OCI-LY7 (cell line): Measurements from ENCODE around the gene APLP1. TPM values are rescaled to one million over a fixed set of nuclear protein-coding genes. Genes with fewer than 3 reads are reported as not detected.

Experiments
- BruUV-seq: library from RNA; stranded (reverse); fragments of 400-500 nt; replicated peaks from 2 replicates; lab custom pipeline; 2021; lab: Mats Ljungman, UMichigan
- CTCF ChIA-PET: fragments of 300-600 bp; sonication (Branson Sonifier 250); formaldehyde crosslinking; loops from one replicate; lab custom pipeline; 2022; ENCODE audit warnings: antibody characterized with exemption; ENCODE audit not compliant: unreplicated experiment; lab: Charles Lee
- POLR2A ChIA-PET: fragments of 300-600 bp; sonication (Branson Sonifier 250); formaldehyde crosslinking; loops from one replicate; lab custom pipeline; 2022; ENCODE audit warnings: antibody characterized with exemption; lab: Charles Lee
- DNase-seq: peaks from one replicate; pipeline ENCODE4 v3.0.0-alpha.2; 2015; ENCODE audit warnings: low spot score
- H2AFZ ChIP-seq: fragments of 200-600 bp; sonication (generic), shearing (Covaris generic); 2 replicates; pipeline ENCODE4 v1.6.1; 2014; ENCODE audit warnings: mild to moderate bottlenecking, antibody characterized with exemption, low read length, moderate library complexity
- H3K27ac ChIP-seq: fragments of 200-600 bp; sonication (generic); 2 replicates; pipeline ENCODE4 v1.5.1; 2014; ENCODE audit warnings: mixed run types, low read depth, mild to moderate bottlenecking, moderate library complexity, low read length, inconsistent platforms; ENCODE audit not compliant: poor library complexity, severe bottlenecking
- H3K36me3 ChIP-seq: fragments of 200-600 bp; sonication (generic); 2 replicates; pipeline ENCODE4 v1.6.1; 2014; ENCODE audit warnings: mild to moderate bottlenecking, antibody characterized with exemption, low read length, moderate library complexity, mixed read lengths; ENCODE audit not compliant: insufficient read depth
- H3K4me1 ChIP-seq: fragments of 200-600 bp; sonication (generic); 2 replicates; pipeline ENCODE4 v1.5.1; 2014; ENCODE audit warnings: mild to moderate bottlenecking, low read length; ENCODE audit not compliant: insufficient read depth, poor library complexity, severe bottlenecking
- H3K4me2 ChIP-seq: fragments of 200-600 bp; sonication (generic); 2 replicates; pipeline ENCODE4 v1.6.1; 2014; ENCODE audit warnings: mild to moderate bottlenecking, low read length
- H3K4me3 ChIP-seq: fragments of 200-600 bp; sonication (generic); 2 replicates; pipeline ENCODE4 v1.5.1; 2014; ENCODE audit warnings: mild to moderate bottlenecking, low read depth, low read length; ENCODE audit not compliant: poor library complexity, severe bottlenecking
- H3K79me2 ChIP-seq: fragments of 200-600 bp; sonication (generic); 2 replicates; pipeline ENCODE4 v1.6.1; 2016; ENCODE audit warnings: low read depth, mild to moderate bottlenecking, low read length, moderate library complexity, mixed read lengths; ENCODE audit not compliant: insufficient read depth
- H3K9me2 ChIP-seq: fragments of 200-600 bp; sonication (generic); 2 replicates; pipeline ENCODE4 v1.6.1; 2016; ENCODE audit warnings: mild to moderate bottlenecking, low read length, mixed read lengths; ENCODE audit not compliant: insufficient read depth
- H3K9me3 ChIP-seq: fragments of 200-600 bp; sonication (generic); 2 replicates; pipeline ENCODE4 v1.6.1; 2014; ENCODE audit warnings: mild to moderate bottlenecking, mixed run types, low read length, mixed read lengths
- H4K20me1 ChIP-seq: fragments of 200-600 bp; sonication (generic); 2 replicates; pipeline ENCODE4 v1.6.1; 2014; ENCODE audit warnings: mild to moderate bottlenecking, antibody characterized with exemption, low read length, moderate library complexity, mixed read lengths; ENCODE audit not compliant: insufficient read depth
- CTCF ChIP-seq: fragments of 200-600 bp; sonication (generic); conservative IDR thresholded peaks from 2 replicates; pipeline ENCODE4 v1.5.1; 2014; ENCODE audit warnings: mild to moderate bottlenecking, antibody characterized with exemption, low read length, moderate library complexity, mixed read lengths
- EZH2phosphoT487 ChIP-seq: fragments of 200-600 bp; sonication (generic); IDR thresholded peaks from 2 replicates; pipeline ENCODE4 v1.6.1; 2018; ENCODE audit warnings: low read depth, borderline replicate concordance, mild to moderate bottlenecking, mixed run types, antibody characterized with exemption, low read length, moderate library complexity, mixed read lengths
- intact Hi-C: fragments of 100-400 bp; cut with micrococcal nuclease; formaldehyde crosslinking; loops from one replicate; pipeline ENCODE4 v1.10.0; 2022; ENCODE audit not compliant: unreplicated experiment
- total RNA-seq, 2 experiments: library from RNA; depleted of rRNA in 1 of 2; stranded (reverse); fragments of >200 nt in 1 of 2; shearing (Covaris generic) in 1 of 2; gene quantifications; 2 replicates each; pipeline ENCODE4 v1.2.3, GENCODE V29; 2014 to 2022

The APLP1 gene
- total RNA-seq, 2 experiments from 2014 or later: 0.13 to 1.2 TPM

GRCh38 chr19:35894342-35894741 lies 26.0 kb downstream of the APLP1 start:
- no peak for DNase-seq
- H3K27ac ChIP-seq: no peak overlapping the region
- CTCF ChIA-PET: no interaction called here
- no peaks in the 10 kb centered on the region for H3K9me2 ChIP-seq
- peaks cover 11% of the 10 kb centered on the region for H3K4me1 ChIP-seq
- H2AFZ ChIP-seq: no peak overlapping the region
- TF ChIP-seq CTCF: no peak
- TF ChIP-seq EZH2phosphoT487: no peak
- H4K20me1 ChIP-seq: no peaks in the 10 kb centered on the region
- no peaks in the 10 kb centered on the region for H3K9me3 ChIP-seq
- no TSS peak for BruUV-seq
- peaks cover 17% of the 10 kb centered on the region for H3K79me2 ChIP-seq
- H3K36me3 ChIP-seq: peaks cover 98% of the 10 kb centered on the region
- H3K4me2 ChIP-seq: no peak overlapping the region
- H3K4me3 ChIP-seq: no peak overlapping the region
- intact Hi-C loops: no loop called here
- POLR2A ChIA-PET: interaction anchor here (0.6 kb wide), 1 partner anchor 14 kb away, joined by 3 read pairs; no protein-coding TSS in a partner anchor

- H3K9me2 ChIP-seq: no peaks in the 10 kb centered on the region
- H4K20me1 ChIP-seq: no peaks in the 10 kb centered on the region
- H3K4me3 ChIP-seq: no peak overlapping the region
- peaks cover 81% of the 10 kb centered on the region for H3K36me3 ChIP-seq
- H3K4me1 ChIP-seq: peaks cover 14% of the 10 kb centered on the region
- peaks cover 21% of the 10 kb centered on the region for H3K79me2 ChIP-seq
- no peak overlapping the region for H3K4me2 ChIP-seq
- TF ChIP-seq CTCF (no peak), EZH2phosphoT487 (no peak)
- H2AFZ ChIP-seq: no peak overlapping the region
- H3K9me3 ChIP-seq: no peaks in the 10 kb centered on the region
- no peak overlapping the region for H3K27ac ChIP-seq
- intact Hi-C loops: no loop called here
- POLR2A ChIA-PET: no interaction called here
- no peak for DNase-seq
- BruUV-seq: no TSS peak
- CTCF ChIA-PET: no interaction called here
Observed at GRCh38 chr19:35895911-35896642, 27.7 kb downstream of the APLP1 start.

GRCh38 chr19:35896643-35897040 lies 28.3 kb downstream of the APLP1 start:
- Histone ChIP-seq H3K4me1 (peaks cover 20% of the 10 kb centered on the region), H2AFZ (no peak overlapping the region), H3K4me3 (no peak overlapping the region), H3K27ac (no peak overlapping the region), H3K9me2 (no peaks in the 10 kb centered on the region), H3K36me3 (peaks cover 75% of the 10 kb centered on the region), H3K4me2 (no peak overlapping the region), H4K20me1 (no peaks in the 10 kb centered on the region), H3K9me3 (no peaks in the 10 kb centered on the region), H3K79me2 (peaks cover 25% of the 10 kb centered on the region)
- intact Hi-C loops: no loop called here
- TF ChIP-seq EZH2phosphoT487 (no peak), CTCF (no peak)
- CTCF ChIA-PET: no interaction called here
- POLR2A ChIA-PET: no interaction called here
- DNase-seq: no peak
- no TSS peak for BruUV-seq
